22Rv1 (cell line): ENCODE data around the gene DDB1.

ENCODE experiments used
- CTCF ChIP-seq: fragments of 450-650 bp; IDR thresholded peaks from 2 replicates; pipeline ENCODE4 v1.5.1; 2017; ENCODE audit warnings: mild to moderate bottlenecking
- ZFX ChIP-seq: fragments of 450-650 bp; IDR thresholded peaks from 2 replicates; pipeline ENCODE4 v1.6.1; 2017; ENCODE audit warnings: antibody characterized with exemption, borderline replicate concordance

GRCh38 chr11:61264371-61264770 lies 68.5 kb downstream of the DDB1 start:
- TF ChIP-seq CTCF (no peak), ZFX (no peak)
